D721Med (cell line): ENCODE measurements around the gene C1QTNF4.

ENCODE experiments used
- DNase-seq: peaks from one replicate; pipeline ENCODE4 v3.0.0; 2011; ENCODE audit warnings: low spot score; ENCODE audit not compliant: insufficient read length
- FAIRE-seq: peaks from 2 replicates; lab custom pipeline; 2011; peaks lifted over from hg19 to GRCh38; lab: Jason Lieb, UNC
- TF ChIP-seq, protein P1 (sequence below): IDR thresholded peaks from 2 replicates; pipeline ENCODE4 v1.5.1; 2012; ENCODE audit warnings: mild to moderate bottlenecking, control low read depth; ENCODE audit not compliant: insufficient read depth; ENCODE audit errors: missing control alignments

Gene C1QTNF4

DNA sequence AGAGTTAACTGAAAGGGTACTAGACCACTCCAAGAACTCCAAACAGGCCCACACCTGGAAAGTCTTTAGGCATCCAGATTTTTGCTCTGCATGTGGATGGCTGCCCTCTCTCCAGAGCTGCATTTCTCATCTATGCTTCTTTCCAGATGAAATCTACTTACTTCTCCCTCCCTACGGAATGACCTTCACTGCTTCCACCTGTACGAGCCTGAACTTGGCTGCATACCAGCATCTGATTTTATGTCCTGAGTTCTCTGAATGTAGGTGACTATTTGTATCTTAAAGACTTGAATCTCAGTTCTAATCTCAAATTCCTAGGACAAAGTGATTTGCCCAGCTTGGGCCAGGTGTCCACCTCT lies 54.6 kb downstream of the C1QTNF4 start:
- FAIRE-seq (no peak), DNase-seq (no peak)
- TF ChIP-seq, protein P1, sequence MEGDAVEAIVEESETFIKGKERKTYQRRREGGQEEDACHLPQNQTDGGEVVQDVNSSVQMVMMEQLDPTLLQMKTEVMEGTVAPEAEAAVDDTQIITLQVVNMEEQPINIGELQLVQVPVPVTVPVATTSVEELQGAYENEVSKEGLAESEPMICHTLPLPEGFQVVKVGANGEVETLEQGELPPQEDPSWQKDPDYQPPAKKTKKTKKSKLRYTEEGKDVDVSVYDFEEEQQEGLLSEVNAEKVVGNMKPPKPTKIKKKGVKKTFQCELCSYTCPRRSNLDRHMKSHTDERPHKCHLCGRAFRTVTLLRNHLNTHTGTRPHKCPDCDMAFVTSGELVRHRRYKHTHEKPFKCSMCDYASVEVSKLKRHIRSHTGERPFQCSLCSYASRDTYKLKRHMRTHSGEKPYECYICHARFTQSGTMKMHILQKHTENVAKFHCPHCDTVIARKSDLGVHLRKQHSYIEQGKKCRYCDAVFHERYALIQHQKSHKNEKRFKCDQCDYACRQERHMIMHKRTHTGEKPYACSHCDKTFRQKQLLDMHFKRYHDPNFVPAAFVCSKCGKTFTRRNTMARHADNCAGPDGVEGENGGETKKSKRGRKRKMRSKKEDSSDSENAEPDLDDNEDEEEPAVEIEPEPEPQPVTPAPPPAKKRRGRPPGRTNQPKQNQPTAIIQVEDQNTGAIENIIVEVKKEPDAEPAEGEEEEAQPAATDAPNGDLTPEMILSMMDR, result no peak
